Measurements from ENCODE around the gene LENG1. TPM values are rescaled to one million over a fixed set of nuclear protein-coding genes. Genes with fewer than 3 reads are reported as not detected.

LENG1 gene
- polyA plus RNA-seq, 1 donor from 2014 or later, result 17.0 TPM

Other genes starting within 250 kb of the LENG1 start
- gene CACNG8, start 196.8 kb downstream of the LENG1 start, polyA plus RNA-seq, result 3.3 and 6.0 TPM in 2 replicates
- 0.28 and 0.60 TPM in 2 replicates for gene CACNG6, start 168.1 kb downstream of the LENG1 start, polyA plus RNA-seq
- not detected in 2 replicates for gene VSTM1, start 95.8 kb downstream of the LENG1 start, polyA plus RNA-seq
- not detected in 2 replicates for gene TARM1, start 78.4 kb downstream of the LENG1 start, polyA plus RNA-seq
- 0.20 TPM in 1 of 2 replicates, not detected in the other for gene OSCAR, start 58.9 kb downstream of the LENG1 start, polyA plus RNA-seq
- 21.4 and 62.8 TPM in 2 replicates for gene NDUFA3, start 56.9 kb downstream of the LENG1 start, polyA plus RNA-seq
- gene TFPT, start 44.1 kb downstream of the LENG1 start, polyA plus RNA-seq, result 24.3 and 28.0 TPM in 2 replicates
- 73.5 and 76.6 TPM in 2 replicates for gene PRPF31, start 44.0 kb downstream of the LENG1 start, polyA plus RNA-seq
- gene CNOT3, start 22.0 kb downstream of the LENG1 start, polyA plus RNA-seq, result 3.8 and 7.6 TPM in 2 replicates
- gene TMC4, start 13.4 kb upstream of the LENG1 start, polyA plus RNA-seq, result 0.15 and 2.2 TPM in 2 replicates
- gene MBOAT7, start 29.9 kb upstream of the LENG1 start, polyA plus RNA-seq, result 19.0 and 25.1 TPM in 2 replicates
- gene TSEN34, start 31.6 kb upstream of the LENG1 start, polyA plus RNA-seq, result 113 and 130 TPM in 2 replicates
- 1,693 and 1,965 TPM in 2 replicates for gene RPS9, start 41.1 kb upstream of the LENG1 start, polyA plus RNA-seq
- gene LILRB3, start 63.3 kb upstream of the LENG1 start, polyA plus RNA-seq, result not detected in 2 replicates
- not detected in 2 replicates for gene LILRA6, start 83.1 kb upstream of the LENG1 start, polyA plus RNA-seq
- not detected in 2 replicates for gene LILRB5, start 97.6 kb upstream of the LENG1 start, polyA plus RNA-seq
- not detected in 2 replicates for gene LILRB2, start 121.4 kb upstream of the LENG1 start, polyA plus RNA-seq
- gene LILRA5, start 153.4 kb upstream of the LENG1 start, polyA plus RNA-seq, result not detected in 2 replicates
- not detected in 2 replicates for gene LILRA4, start 179.4 kb upstream of the LENG1 start, polyA plus RNA-seq
- gene LAIR1, start 205.2 kb upstream of the LENG1 start, polyA plus RNA-seq, result not detected in 2 replicates

Measured in neural cell (in vitro differentiated cells).